ENCODE measurements around the gene SLC66A2.
"Not testable (repeated sequence)": the region's sequence is repeated elsewhere in the genome, so short reads cannot be mapped to it uniquely, and the experiment has no call there.

SLC66A2 gene

DNA sequence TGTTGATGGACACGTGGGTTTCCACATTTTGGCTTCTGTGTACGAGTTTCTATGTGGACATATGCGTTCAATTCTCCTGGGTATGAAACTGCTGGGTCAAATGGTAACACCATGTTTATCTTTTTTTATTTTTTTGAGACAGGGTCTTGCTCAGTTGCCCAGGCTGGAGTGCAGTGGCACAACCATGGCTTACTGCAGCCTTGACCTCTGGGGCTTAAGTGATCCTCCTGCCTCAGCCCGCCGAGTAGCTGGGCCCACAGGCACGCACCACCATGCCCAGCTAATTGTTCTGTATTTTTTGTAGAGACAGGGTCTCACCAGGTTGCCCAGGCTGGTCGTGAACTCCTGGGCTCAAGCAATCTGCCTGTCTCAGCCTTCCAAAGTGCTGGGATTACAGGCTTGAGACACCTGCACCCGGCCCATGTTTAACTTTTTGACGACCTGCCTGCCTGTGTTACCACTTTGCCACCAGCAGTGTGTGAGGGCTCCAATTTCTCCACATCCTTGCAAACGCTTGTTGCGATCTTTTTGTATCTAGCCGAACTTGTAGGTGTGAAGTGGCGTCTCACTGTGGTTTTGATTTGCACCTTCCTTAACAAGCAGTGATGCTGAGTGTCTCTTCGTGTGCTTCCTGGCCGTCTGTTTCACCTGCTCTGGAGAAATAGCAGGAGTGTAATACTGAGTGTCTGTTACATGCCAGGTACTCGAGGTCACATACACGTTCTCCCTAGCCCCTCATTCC lies 19.9 kb upstream of the SLC66A2 start:
- no peak for DNase-seq (ENCODE audit: low read depth in 1 of 2, low spot score in 1 of 2)

GRCh38 chr18:79970419-79971133 lies 19.1 kb upstream of the SLC66A2 start:
- no peak for DNase-seq (ENCODE audit: low read depth in 1 of 2, low spot score in 1 of 2)

DNA sequence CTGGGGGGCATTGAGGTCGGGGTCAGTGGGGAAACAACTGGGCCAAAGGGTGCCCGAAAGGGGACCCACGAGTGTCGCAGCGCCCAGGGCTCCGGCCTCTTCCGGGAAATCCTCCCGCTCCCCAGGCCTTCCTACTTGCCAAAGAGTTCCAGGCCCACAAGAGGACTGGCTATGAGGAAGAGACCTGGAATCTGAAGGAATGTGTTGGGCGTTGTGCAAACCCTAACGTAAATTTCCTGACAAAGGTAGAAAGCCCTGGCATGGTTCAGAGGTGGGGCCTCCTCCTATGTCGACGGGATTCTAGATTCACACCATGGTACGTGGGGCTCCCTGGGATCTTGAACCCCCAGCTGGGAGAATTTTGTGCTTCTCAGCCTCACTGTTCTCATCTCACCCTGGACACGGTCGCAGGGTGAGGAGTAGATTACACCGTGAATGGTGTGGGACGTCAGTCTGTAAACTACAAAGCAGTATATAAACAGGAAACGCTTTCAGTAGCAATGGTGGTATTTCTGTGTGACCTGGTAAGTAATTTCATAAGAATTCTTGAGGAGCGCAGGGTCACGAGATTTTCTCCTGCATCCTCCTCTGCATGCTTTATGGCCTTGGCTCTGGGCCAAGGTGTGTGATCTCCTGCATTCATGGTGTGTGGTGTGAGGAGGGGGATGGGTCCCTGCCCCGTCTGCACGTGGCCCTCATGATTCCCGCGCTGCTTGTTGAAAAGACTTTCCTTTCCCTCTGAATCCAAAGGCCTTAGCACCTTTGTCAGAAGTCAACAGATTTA lies 13.9 kb upstream of the SLC66A2 start:
- DNase-seq (ENCODE audit: low read depth in 1 of 2, low spot score in 1 of 2): no peak

DNA sequence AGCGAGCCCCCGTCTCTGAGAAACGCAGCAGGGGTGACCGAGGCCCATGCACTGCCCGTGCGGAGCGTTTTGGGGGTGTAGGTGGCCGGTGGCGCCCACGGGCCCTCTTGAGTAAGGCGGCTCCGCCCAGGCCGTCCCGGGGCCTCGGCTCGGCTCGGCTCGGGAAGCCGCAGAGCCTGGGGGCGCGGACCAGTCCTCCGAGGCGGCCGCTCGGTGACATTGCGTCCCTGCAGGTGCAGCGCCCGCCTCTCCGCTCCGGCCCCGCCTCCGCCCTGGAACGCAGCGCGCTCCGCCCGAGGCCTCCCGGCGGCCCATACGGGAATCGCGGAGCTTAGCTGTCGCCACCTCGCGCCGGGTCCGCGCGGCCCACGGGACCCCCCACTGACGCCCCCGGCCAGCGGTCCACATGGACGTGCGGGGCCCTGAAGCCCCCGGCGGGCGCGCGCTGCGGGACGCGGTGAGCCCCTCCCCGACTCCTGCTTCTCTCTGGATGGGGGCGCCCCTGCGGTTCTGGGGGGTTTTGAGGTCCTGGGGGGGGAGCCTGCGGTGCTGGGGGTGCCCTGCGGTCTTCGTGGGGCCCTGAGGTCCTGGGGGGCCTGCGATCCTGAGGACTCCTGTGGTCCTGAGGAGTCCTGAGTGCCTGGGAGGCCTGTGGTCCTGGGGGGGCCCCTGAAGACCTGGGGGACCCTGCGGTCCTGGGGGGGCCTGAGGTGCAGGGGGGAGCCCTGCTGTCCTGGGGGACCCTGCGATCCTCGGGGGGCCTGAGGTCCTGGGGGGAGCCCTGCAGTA lies 13.1 kb upstream of the SLC66A2 start, which contains the start of gene HSBP1L1:
HSBP1L1 (plus strand) TSS at position 314 of the 789 bp plus-strand sequence; CDS start at position 407, 93 bp downstream.
- DNase-seq (ENCODE audit: low read depth in 1 of 2, low spot score in 1 of 2): no peak

DNA sequence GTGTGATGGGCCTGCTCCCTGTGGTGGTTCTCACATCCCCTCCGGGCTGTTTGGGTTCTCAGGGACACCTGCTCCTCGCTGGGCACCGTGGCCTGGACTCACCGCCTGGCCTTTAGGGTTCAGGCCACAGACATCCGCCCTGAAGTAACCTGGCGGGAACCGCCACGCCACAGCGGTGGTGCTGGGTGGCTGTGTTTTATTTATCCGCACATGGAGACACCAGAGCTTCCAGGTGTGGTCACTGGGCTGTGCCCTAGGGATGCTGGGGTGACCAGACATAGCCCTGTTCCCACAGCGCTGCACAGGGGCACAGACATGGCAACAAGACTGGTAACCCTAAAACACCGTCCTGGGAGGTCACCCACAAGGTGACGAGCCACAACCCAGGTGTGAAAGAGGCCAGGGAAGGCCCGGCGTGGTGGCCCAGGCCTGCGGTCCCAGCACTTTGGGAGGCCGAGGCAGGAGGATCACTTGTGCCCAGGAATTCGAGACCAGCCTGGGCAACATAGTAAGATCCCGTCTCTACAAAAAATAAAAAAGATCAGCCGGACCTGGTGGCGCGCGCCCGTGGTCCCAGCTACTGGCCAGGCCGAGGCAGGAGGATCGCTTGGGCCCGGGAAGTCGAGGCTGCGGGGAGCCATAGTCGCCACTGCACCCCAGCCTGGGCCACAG lies 12.3 kb upstream of the SLC66A2 start:
- DNase-seq (ENCODE audit: low read depth in 1 of 2, low spot score in 1 of 2): no peak

DNA sequence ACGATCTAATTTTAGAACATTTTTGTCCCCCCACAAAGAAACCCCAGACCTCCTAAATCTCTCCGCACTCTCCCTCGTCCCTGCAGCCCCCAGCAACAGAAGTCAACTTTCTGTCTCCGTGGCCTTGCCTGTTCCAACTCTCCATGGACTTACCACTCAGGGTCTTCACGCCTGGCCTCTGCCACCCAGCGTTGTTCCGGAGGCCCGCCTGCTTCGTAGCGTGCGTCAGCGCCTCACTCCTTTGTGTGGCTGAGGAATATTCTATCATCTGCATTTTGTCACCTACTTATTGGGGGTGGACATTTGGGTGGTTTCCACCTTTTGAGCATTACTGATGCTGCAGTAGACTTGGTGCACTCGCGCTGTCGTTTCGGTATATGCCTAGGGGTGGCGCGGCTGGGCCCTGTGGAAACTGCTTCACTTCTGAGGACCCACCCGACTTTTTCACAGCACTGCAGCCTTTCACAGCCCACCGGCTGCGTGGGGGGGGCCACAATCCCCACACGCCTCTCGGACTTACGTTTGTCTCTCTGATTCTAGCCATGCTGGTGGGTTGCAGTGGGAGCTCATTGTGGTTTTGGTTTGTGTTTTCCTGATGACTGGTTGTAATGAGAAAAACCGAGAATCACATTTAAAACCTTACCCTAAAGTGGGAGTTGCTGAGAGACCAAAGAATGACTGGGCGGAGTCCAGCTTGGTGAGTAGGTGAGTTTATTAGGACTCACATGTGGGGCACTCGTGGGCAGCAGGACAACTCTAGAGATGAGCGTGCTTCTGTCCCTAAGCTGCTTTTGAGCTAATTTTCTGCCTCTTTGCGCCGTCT lies 11.6 kb upstream of the SLC66A2 start:
- no peak for DNase-seq (ENCODE audit: low read depth in 1 of 2, low spot score in 1 of 2)

GRCh38 chr18:79962311-79962710 lies 10.9 kb upstream of the SLC66A2 start:
- no peak for DNase-seq (ENCODE audit: low read depth in 1 of 2, low spot score in 1 of 2)

DNA sequence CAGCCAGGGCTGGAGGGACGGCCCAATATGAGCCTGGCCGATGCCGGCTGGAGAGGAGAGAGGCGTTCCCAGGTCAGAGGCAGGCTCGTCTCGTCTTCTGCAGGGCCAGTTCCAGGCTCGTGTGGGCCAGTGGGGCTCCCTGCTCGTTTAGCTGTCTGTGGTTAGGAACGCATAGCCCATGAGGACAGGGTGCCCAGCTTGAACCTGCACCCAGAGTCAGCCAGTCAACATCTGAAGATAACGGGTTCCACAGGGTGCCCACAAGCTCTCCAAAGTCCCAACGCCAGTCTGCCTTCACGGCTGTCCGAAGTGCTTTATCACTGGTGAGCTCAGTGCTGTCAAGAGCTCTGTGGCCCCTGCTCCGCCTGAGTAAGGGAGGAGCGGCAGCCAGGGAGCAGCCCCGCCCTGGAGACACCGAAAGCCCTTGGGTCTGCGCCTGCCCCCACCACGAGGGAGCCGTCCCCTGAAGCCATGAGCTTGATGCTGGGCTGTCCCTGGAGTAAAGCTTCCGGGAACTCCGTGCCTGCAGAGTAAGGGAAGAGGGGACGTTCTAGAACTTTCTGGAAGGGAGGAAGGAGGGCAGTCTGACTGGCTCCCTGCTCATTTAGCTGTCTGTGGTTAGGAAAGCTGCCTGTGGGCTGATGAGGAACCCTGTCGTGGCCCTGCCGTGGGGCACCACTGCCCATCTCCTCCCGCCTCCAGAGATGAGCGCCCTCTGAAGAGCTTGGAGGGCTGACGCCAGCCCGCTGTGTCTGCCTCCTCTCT lies 10.3 kb upstream of the SLC66A2 start:
- DNase-seq (ENCODE audit: low read depth in 1 of 2, low spot score in 1 of 2): no peak

GRCh38 chr18:79960921-79961526 lies 9.6 kb upstream of the SLC66A2 start:
- no peak for DNase-seq (ENCODE audit: low read depth in 1 of 2, low spot score in 1 of 2)

- DNase-seq (ENCODE audit: low read depth in 1 of 2, low spot score in 1 of 2): not testable (repeated sequence)
Measured at GRCh38 chr18:79960161-79960801, 8.8 kb upstream of the SLC66A2 start.

DNA sequence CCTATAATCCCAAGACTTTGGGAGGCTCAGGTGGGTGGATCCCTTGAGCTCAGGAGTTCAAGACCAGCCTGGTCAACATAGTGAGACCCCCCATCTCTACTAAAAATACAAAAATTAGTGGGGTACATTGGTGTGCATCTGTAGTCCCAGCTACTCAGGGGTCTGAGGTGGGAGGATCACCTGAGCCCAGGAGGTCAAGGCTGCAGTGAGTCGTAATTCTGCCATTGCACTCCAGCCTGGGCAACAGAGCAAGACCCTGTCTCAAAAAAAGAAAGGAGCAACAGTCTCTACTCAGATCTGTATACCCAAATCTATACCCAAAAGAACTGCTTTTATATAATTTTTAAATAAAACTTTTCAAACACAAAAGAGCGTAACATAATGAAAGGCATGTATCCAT lies 7.5 kb upstream of the SLC66A2 start:
- no peak for DNase-seq (ENCODE audit: low read depth in 1 of 2, low spot score in 1 of 2)

GRCh38 chr18:79956276-79956675 lies 4.8 kb upstream of the SLC66A2 start:
- DNase-seq (ENCODE audit: low read depth in 1 of 2, low spot score in 1 of 2): no peak

DNA sequence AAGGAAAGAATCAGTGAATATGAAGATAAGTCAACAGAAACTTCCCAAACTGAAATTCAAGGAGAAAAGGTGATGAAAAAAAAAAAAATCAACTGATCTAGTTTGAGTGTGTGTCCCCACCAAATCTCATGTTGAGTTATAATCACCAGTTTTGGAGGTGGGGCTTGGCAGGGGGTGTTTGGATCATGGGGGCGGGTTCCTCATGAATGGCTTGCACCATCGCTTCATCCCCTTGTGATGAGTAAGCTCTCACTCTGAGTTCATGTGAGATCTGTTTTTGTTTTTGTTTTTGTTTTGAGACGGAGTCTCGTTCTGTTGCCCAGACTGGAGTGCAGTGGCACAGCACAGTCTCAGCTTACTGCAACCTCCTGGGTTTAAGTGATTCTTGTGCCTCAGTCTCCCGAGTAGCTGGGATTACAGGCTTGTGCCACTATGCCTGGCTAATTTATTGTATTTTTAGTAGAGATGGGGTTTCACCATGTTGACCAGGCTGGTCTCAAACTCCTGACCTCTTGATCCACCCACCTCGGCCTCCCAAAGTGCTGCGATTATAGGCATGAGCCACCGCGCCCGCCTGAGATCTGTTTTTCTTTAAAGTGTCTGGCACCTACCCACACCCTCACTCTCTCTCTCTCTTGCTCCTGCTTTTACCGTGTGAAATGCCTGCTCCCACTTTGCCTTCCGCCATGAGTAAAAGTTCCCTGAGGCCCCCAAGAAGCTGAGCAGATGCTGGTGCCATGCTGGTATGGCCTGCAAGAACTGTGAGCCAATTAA lies 4.0 kb upstream of the SLC66A2 start:
- no peak for DNase-seq (ENCODE audit: low read depth in 1 of 2, low spot score in 1 of 2)

GRCh38 chr18:79954791-79955190 lies 3.3 kb upstream of the SLC66A2 start:
- no peak for DNase-seq (ENCODE audit: low read depth in 1 of 2, low spot score in 1 of 2)

DNA sequence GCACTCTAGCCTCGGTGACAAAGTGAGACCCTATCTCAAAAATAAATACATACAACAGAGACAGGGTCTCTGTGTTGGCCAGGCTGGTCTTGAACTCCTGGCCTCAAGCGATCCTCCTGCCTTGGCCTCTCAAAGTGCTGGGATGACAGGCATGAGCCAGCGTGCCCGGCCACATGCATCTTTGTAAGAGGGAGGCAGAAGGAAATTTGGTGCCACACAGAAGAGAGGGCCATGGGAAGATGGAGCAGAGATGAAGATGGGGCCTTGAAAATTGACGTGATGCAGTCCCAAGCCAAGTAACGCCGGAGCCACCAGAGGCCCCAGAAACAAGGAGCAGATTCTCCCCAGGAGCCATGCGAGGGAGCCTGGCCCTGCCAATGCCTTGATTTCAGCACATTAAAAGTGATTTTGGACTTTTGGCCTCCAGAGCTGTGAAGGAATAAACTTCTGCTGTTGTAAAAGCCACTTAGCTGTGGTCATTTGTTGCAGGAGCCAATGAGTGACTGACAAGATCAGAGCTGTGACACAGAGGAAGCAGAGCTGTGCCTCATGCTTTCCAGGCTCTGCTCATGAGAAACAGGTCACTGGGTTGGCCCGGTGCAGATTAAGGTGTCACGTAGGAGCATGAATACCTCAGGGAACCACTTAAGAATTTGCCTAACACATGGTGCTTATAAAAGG lies 2.7 kb upstream of the SLC66A2 start:
- DNase-seq (ENCODE audit: low read depth in 1 of 2, low spot score in 1 of 2): no peak

- no peak for DNase-seq (ENCODE audit: low read depth in 1 of 2, low spot score in 1 of 2)
Measured at GRCh38 chr18:79952996-79953559, 1.6 kb upstream of the SLC66A2 start.

Data from stimulated activated CD4-positive, alpha-beta T cell treated with anti-CD3 and anti-CD28 coated beads, Interleukin-15, amount 100 ng/mL, for 1 hour (primary cell).